ENCODE data around the gene LYL1. TPM values are rescaled to one million over a fixed set of nuclear protein-coding genes. Genes with fewer than 3 reads are reported as not detected.

Gene LYL1
- total RNA-seq (2014; rRNA removed; shearing (Covaris generic)): 1.5 and 5.5 TPM in 2 replicates

GRCh38 chr19:13102666-13103580 is at the start of gene LYL1:
Gene LYL1, minus strand, starts transcription at chr19:13102858. Its CDS starts 1,687 bp downstream, at chr19:13101171.

GRCh38 chr19:13150187-13150930 is 47.7 kb upstream of the LYL1 start, which contains the start of the genes IER2 and STX10:
Gene IER2, plus strand, starts transcription at chr19:13150411. Its CDS starts 2,776 bp downstream, at chr19:13153187.
Gene STX10, minus strand, starts transcription at chr19:13150375. Its CDS starts 202 bp downstream, at chr19:13150173.

GRCh38 chr19:13117772-13118423 is 15.2 kb upstream of the LYL1 start, which contains the start of gene NACC1:
Gene NACC1, plus strand, starts transcription at chr19:13118264. Its CDS starts 16,944 bp downstream, at chr19:13135208.

GRCh38 chr19:13116282-13117175 is 13.9 kb upstream of the LYL1 start, which contains the start of gene TRMT1:
Gene TRMT1, minus strand, starts transcription at chr19:13116740. Its CDS starts 341 bp downstream, at chr19:13116399.

Other genes with a start within 250 kb of the LYL1 start
- gene DNASE2, start 221.4 kb downstream of the LYL1 start, total RNA-seq (2014; rRNA removed; shearing (Covaris generic)): 47.9 and 68.7 TPM in 2 replicates
- gene KLF1, start 215.7 kb downstream of the LYL1 start, total RNA-seq (2014; rRNA removed; shearing (Covaris generic)): not detected in 2 replicates
- gene GCDH, start 211.7 kb downstream of the LYL1 start, total RNA-seq (2014; rRNA removed; shearing (Covaris generic)): 39.7 and 47.5 TPM in 2 replicates
- 2.4 and 3.1 TPM in 2 replicates for gene SYCE2, start 183.6 kb downstream of the LYL1 start, total RNA-seq (2014; rRNA removed; shearing (Covaris generic))
- gene FARSA, start 169.1 kb downstream of the LYL1 start, total RNA-seq (2014; rRNA removed; shearing (Covaris generic)): 283 and 317 TPM in 2 replicates
- gene CALR, start 164.2 kb downstream of the LYL1 start, total RNA-seq (2014; rRNA removed; shearing (Covaris generic)): 882 and 923 TPM in 2 replicates
- 342 and 376 TPM in 2 replicates for gene RAD23A, start 157.0 kb downstream of the LYL1 start, total RNA-seq (2014; rRNA removed; shearing (Covaris generic))
- 148 and 190 TPM in 2 replicates for gene GADD45GIP1, start 145.6 kb downstream of the LYL1 start, total RNA-seq (2014; rRNA removed; shearing (Covaris generic))
- gene DAND5, start 133.3 kb downstream of the LYL1 start, total RNA-seq (2014; rRNA removed; shearing (Covaris generic)): 0.38 TPM in 1 of 2 replicates, not detected in the other
- 22.5 and 28.1 TPM in 2 replicates for gene NFIX, start 107.4 kb downstream of the LYL1 start, total RNA-seq (2014; rRNA removed; shearing (Covaris generic))
- 88.8 and 89.0 TPM in 2 replicates for gene TRMT1, start 13.9 kb upstream of the LYL1 start, total RNA-seq (2014; rRNA removed; shearing (Covaris generic))
- gene NACC1, start 15.4 kb upstream of the LYL1 start, total RNA-seq (2014; rRNA removed; shearing (Covaris generic)): 104 and 135 TPM in 2 replicates
- gene STX10, start 47.5 kb upstream of the LYL1 start, total RNA-seq (2014; rRNA removed; shearing (Covaris generic)): 181 and 199 TPM in 2 replicates
- 92.7 and 131 TPM in 2 replicates for gene IER2, start 47.6 kb upstream of the LYL1 start, total RNA-seq (2014; rRNA removed; shearing (Covaris generic))

Measured in A375 (cell line).